MM.1S (cell line): Measurements from ENCODE around the gene EFCAB10.

ENCODE experiments used
- EZH2 ChIP-seq: fragments of 300-600 bp; sonication (generic); optimal IDR thresholded peaks from 2 replicates; pipeline ENCODE3; 2017; ENCODE audit warnings: low read depth, mild to moderate bottlenecking, antibody characterized with exemption, low read length, mixed read lengths
- TF ChIP-seq, protein P1 (sequence below): fragments of 300-600 bp; sonication (generic); IDR thresholded peaks from 2 replicates; pipeline ENCODE4 v1.5.1; 2016; ENCODE audit warnings: antibody characterized with exemption, low read length, mixed read lengths

DNA sequence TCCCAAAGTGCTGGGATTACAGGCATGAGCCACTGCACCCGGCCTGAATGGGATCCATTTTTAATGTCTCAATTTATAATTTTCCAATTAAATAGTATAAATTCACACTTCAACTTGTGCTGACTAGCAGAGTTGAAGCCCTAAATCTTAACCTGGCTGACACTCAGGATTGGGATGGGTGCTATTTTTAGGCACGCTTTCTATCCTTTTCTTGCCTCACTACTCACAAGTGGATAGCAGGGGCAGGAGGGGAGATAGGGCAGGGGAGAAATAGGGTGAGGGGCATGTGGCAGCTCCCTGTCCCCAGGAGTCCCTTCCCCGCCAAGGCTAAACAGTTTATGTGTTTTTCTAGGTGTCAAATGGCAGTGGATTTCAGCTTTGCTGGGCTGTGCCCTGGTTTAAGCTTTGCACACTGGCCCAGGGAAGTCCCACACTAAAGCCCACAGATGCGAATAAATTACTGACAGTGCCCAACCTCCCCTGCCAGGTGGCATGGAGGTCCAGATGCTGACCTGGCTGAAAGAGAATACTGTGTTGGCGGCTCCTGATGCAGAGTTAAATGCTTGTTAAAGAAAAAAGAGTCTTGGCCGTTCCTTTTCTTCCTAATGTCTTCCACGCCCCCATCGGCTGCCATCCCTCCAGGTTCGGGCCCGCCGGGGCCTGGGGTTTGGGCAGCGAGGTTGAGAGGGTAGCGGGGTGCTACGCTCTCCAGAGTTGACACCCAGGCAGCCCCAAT, 36.2 kb upstream of the EFCAB10 start:
- TF ChIP-seq, protein P1, sequence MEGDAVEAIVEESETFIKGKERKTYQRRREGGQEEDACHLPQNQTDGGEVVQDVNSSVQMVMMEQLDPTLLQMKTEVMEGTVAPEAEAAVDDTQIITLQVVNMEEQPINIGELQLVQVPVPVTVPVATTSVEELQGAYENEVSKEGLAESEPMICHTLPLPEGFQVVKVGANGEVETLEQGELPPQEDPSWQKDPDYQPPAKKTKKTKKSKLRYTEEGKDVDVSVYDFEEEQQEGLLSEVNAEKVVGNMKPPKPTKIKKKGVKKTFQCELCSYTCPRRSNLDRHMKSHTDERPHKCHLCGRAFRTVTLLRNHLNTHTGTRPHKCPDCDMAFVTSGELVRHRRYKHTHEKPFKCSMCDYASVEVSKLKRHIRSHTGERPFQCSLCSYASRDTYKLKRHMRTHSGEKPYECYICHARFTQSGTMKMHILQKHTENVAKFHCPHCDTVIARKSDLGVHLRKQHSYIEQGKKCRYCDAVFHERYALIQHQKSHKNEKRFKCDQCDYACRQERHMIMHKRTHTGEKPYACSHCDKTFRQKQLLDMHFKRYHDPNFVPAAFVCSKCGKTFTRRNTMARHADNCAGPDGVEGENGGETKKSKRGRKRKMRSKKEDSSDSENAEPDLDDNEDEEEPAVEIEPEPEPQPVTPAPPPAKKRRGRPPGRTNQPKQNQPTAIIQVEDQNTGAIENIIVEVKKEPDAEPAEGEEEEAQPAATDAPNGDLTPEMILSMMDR: no peak
- no peak for TF ChIP-seq EZH2
